ENCODE measurements around the gene LDLRAP1. TPM values are rescaled to one million over a fixed set of nuclear protein-coding genes. Genes with fewer than 3 reads are reported as not detected.

Gene LDLRAP1
- total and polyA plus RNA-seq, 7 donors = 9.1 to 35.8 (median 17.4) TPM

DNA sequence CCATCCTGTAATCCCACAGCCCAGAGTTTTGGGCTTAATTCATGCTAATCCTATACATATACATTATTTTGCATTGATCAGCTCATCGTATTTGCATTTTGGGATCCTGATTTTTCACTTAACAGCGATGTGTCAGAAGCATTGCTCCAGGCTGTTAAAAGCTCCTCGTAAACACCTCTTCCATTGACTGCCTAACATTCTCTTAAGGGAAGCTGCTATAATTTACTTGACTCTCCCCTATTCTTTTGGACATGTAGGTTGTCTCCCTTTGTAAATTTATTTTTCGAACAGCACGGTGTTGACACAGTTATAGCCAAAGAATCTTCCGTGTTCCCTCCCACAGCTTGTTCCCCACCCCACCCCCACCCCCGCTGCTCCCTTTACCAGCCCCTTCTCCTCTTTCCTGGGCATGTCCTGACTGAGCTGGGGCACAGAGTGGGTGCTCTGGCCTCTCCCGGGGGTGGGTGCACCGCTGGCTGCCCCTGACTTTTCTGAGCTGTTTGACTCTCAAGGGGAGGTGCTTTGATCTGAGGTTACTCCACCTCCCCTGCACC, 22.8 kb downstream of the LDLRAP1 start:
- intact Hi-C loops (cut with DNase I) = loop anchor here (2.0 kb wide), 1 partner anchor 21 kb away; no protein-coding TSS in a partner anchor
- Histone ChIP-seq H3K4me1 (peaks cover 0 to 55% (median 41%) of the 10 kb centered on the region in 4 donors), H3K27me3 (no peaks in the 10 kb centered on the region), H3K9me3 (no peaks in the 10 kb centered on the region), H3K36me3 (peaks cover 0 to 20% (median 2%) of the 10 kb centered on the region in 4 donors), H3K27ac (peak overlapping the region; percentile 76 to 91 (median 86)), H3K4me3 (peak overlapping the region in 1 of 4 donors; percentile 9)
- DNase-seq = no peak
- 49 to 74% methylated on average over 9 of the region's 9 CpGs for WGBS, 2 donors
- TF ChIP-seq EP300 (IDR thresholded peaks at IDR 0.05) = no peak
- no peak for TF ChIP-seq POLR2AphosphoS5 (IDR thresholded peaks at IDR 0.05)
- TF ChIP-seq POLR2A (IDR thresholded peaks at IDR 0.05) = no peak
- TF ChIP-seq, protein P1, sequence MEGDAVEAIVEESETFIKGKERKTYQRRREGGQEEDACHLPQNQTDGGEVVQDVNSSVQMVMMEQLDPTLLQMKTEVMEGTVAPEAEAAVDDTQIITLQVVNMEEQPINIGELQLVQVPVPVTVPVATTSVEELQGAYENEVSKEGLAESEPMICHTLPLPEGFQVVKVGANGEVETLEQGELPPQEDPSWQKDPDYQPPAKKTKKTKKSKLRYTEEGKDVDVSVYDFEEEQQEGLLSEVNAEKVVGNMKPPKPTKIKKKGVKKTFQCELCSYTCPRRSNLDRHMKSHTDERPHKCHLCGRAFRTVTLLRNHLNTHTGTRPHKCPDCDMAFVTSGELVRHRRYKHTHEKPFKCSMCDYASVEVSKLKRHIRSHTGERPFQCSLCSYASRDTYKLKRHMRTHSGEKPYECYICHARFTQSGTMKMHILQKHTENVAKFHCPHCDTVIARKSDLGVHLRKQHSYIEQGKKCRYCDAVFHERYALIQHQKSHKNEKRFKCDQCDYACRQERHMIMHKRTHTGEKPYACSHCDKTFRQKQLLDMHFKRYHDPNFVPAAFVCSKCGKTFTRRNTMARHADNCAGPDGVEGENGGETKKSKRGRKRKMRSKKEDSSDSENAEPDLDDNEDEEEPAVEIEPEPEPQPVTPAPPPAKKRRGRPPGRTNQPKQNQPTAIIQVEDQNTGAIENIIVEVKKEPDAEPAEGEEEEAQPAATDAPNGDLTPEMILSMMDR (IDR thresholded peaks at IDR 0.05) = no peak

- Histone ChIP-seq H3K9me3 (no peaks in the 10 kb centered on the region), H3K27ac (peak overlapping the region; percentile 76 to 91 (median 86)), H3K4me3 (peak overlapping the region in 2 of 4 donors; percentile 4 to 9), H3K36me3 (peaks cover 0 to 20% (median 2%) of the 10 kb centered on the region in 4 donors), H3K4me1 (peaks cover 0 to 55% (median 41%) of the 10 kb centered on the region in 4 donors), H3K27me3 (no peaks in the 10 kb centered on the region)
- WGBS, 2 donors = 66 to 88% methylated on average over 21 of the region's 21 CpGs
- intact Hi-C loops (cut with DNase I) = loop anchor here (2.0 kb wide), 1 partner anchor 22 kb away; no protein-coding TSS in a partner anchor
- DNase-seq = peak; percentile 89
- TF ChIP-seq POLR2AphosphoS5 (IDR thresholded peaks at IDR 0.05) (peak in 3 of 4 donors; percentile 43 to 65 (median 58)), POLR2A (IDR thresholded peaks at IDR 0.05) (no peak)
These were observed 23.4 kb downstream of the LDLRAP1 start for GRCh38 chr1:25566730-25567341.

DNA sequence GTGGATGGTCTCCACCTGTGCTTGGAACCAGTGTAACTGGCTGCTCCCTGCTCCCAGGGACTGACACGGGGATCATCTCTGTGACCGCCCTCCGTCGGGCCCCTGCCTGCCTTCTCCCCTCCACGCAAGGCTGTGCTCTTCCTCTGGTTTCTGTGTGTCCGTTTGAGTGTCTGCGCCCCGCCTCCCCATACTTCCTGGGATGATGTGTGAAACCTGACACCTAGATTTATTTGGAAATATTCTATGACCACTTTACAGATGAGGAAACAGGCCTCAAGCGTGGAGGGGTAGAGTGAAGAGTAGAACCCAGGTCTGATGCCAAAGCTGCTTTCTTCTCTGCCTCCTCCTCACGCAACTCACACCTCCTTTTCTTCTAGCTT, 24.3 kb downstream of the LDLRAP1 start:
- TF ChIP-seq POLR2AphosphoS5 (IDR thresholded peaks at IDR 0.05) = no peak
- TF ChIP-seq EP300 (IDR thresholded peaks at IDR 0.05) = no peak
- TF ChIP-seq, protein P1 (IDR thresholded peaks at IDR 0.05) = no peak
- TF ChIP-seq POLR2A (IDR thresholded peaks at IDR 0.05) = no peak
- peaks cover 0 to 50% (median 42%) of the 10 kb centered on the region in 4 donors for H3K4me1 ChIP-seq

DNA sequence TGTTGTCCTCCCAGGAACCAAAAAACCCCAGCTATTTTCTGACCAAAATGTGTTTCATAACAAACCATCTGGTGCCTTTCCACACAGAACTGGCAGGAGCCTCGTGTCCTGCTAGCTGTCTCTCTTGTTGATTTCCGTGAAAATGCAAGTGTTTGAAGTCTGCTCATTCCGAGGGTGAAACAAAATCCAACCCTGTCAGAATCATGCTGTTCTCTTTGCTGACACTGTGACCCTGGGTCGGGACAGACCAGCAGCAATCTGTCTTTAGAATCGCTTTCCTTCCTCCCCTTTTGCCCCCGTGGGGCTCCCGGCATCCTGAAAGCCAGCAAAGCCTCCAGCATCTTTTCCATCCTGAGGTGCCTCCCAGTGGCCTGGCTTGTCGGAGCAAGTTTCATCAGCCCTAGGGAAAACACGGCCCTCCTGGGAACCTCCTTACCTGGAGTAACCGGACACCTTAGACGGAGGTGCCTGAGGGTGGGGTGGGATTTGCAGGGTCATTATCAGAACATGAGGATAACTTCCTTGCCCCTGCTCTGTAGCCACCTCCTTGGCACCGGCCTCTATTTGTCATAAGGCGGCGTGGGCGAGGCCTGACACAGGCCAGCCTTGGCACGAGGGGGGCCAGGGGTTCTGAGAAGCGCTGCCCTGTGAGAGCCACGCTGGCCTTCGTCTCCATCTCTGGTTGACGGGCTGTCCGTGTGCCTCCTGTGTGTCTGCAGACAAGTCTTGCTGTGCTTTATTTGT, 24.9 kb downstream of the LDLRAP1 start:
- Histone ChIP-seq H3K27me3 (no peaks in the 10 kb centered on the region), H3K4me1 (peaks cover 0 to 50% (median 45%) of the 10 kb centered on the region in 4 donors), H3K27ac (peak overlapping the region; percentile 76 to 91 (median 86)), H3K4me3 (no peak overlapping the region), H3K9me3 (no peaks in the 10 kb centered on the region), H3K36me3 (peaks cover 0 to 9% (median 2%) of the 10 kb centered on the region in 4 donors)
- peak in 2 of 4 donors; percentile 56 to 58 for TF ChIP-seq POLR2AphosphoS5 (IDR thresholded peaks at IDR 0.05)
- no peak for TF ChIP-seq POLR2A (IDR thresholded peaks at IDR 0.05)
- DNase-seq = peak; percentile 83
- WGBS, 2 donors = 76 to 77% methylated on average over 21 of the region's 21 CpGs
- intact Hi-C loops (cut with DNase I) = no loop called here

More for the DNA sequence above, 24.3 kb downstream of the LDLRAP1 start:
- 80 to 88% methylated on average over 10 of the region's 10 CpGs for WGBS, 2 donors
- no peaks in the 10 kb centered on the region for H3K9me3 ChIP-seq
- no peak overlapping the region for H3K4me3 ChIP-seq
- H3K36me3 ChIP-seq = peaks cover 0 to 13% (median 2%) of the 10 kb centered on the region in 4 donors
- intact Hi-C loops (cut with DNase I) = loop anchor here (2.0 kb wide), 1 partner anchor 23 kb away; no protein-coding TSS in a partner anchor
- H3K27me3 ChIP-seq = no peaks in the 10 kb centered on the region
- peak; percentile 80 for DNase-seq
- H3K27ac ChIP-seq = peak overlapping the region; percentile 76 to 91 (median 86)

DNA sequence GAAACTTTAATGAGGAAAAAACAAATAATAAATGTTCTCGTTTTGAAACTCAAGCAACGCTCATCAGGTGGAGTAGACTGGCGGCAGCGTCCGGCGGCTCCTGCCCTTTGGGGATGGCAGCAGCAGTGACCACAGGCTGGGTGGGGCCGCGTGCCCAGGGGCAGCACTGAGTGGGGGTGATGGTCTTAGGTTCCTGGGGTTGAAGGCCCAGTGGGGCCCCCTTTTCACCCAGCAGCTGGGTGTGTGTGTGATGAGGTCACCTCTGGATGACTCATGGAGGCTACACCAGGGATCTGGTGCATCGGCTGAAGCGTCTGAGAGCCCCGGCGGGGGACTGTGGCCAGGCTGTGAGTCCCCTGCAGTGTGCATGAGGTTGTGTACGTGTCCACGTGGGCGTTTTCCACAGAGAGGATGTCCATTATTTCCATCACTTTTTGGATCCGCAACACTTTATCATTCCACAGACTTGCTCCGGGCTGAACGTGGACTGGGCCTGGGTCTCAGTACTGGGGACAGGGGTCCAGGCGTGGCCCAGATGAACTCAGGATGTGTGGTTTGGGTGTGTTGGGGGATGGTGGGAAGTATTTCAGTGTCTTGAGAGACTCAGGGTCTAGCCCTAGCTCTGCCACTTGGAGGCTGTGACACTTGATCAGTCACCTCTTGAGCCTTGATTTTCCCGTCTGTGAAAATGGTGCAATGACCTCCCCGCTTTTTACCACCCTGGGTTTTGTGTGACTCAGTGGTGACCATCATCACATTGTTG, 25.6 kb downstream of the LDLRAP1 start:
- H3K4me3 ChIP-seq = no peak overlapping the region
- DNase-seq = peak; percentile 77
- WGBS, 2 donors = 81 to 83% methylated on average over 21 of the region's 21 CpGs
- peak overlapping the region; percentile 76 to 91 (median 86) for H3K27ac ChIP-seq
- peaks cover 0 to 50% (median 45%) of the 10 kb centered on the region in 4 donors for H3K4me1 ChIP-seq
- H3K36me3 ChIP-seq = peaks cover 0 to 2% (median 0%) of the 10 kb centered on the region in 4 donors
- intact Hi-C loops (cut with DNase I) = no loop called here
- TF ChIP-seq POLR2AphosphoS5 (IDR thresholded peaks at IDR 0.05) (no peak), EP300 (IDR thresholded peaks at IDR 0.05) (no peak), POLR2A (IDR thresholded peaks at IDR 0.05) (no peak)
- TF ChIP-seq, protein P1 (IDR thresholded peaks at IDR 0.05) = no peak
- no peaks in the 10 kb centered on the region for H3K27me3 ChIP-seq
- H3K9me3 ChIP-seq = no peaks in the 10 kb centered on the region

All from sigmoid colon (tissue), 7 donors.